ENCODE data around the gene UGT2A2.

UGT2A2 gene

DNA sequence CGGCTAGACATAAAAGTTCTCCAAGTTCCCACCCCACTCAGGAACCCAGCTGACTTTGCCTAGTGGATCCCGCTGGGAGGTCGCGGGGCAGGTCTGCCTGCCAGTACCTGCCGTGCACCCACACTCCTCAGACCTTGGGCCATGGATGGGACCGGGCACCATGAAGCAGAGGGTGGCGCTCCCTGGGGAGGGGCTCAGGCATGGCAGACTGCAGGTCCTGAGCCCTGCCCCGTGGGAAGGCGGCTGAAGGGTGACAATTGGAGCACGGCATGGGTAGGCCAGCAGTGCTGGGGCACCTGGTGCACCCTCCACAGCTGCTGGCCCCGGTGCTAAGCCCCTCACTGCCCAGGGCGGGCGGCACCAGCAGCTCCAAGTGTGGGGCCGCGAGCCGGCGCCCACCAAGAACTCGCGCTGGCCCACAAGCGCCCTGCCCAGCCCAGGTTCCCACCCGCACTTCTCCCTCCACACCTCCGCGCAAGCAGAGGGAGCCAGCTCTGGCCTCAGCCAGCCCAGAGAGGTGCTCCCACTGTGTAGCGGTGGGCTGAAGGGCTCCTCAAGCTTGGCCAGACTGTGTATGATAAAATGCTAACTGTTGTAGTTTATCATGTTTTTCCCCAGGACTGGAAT lies 63.1 kb downstream of the UGT2A2 start:
- no peak for DNase-seq (ENCODE audit: low read depth, low spot score)

DNA sequence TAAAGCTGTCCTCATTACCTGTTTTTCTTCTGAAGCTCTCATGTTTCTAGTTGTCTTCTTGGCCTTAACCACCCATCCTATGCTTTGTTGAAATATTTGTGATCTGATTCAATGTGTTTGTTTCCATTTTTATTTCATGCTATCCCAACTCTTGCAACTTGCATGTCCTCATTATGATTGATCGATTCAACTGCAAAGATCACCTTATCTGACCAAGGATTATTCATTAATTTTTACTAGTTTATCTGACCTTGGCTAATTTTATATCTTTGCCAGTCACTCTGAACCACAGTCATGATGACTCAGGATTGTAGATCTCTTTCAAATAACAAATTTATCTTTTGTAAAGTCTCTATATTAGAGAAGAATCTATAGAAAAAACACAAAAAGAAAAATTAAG lies 70.7 kb downstream of the UGT2A2 start:
- DNase-seq (ENCODE audit: low read depth, low spot score) = no peak

DNA sequence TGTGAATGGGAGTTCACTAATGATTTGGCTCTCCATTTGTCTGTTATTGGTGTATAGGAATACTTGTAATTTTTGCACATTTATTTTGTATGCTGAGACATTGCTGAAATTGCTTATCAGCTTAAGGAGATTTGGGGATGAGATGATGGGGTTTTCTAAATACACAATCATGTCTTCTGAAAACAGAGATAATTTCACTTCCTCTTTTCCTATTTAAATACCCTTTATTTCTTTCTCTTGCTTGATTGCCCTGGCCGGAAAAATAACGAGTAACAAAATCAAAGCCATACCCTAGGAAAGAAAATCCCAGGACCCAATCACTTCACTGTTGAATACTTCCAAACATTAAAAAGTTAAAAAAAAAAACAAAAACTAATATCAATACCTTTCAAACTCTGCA lies 76.0 kb downstream of the UGT2A2 start:
- DNase-seq (ENCODE audit: low read depth, low spot score) = no peak

DNA sequence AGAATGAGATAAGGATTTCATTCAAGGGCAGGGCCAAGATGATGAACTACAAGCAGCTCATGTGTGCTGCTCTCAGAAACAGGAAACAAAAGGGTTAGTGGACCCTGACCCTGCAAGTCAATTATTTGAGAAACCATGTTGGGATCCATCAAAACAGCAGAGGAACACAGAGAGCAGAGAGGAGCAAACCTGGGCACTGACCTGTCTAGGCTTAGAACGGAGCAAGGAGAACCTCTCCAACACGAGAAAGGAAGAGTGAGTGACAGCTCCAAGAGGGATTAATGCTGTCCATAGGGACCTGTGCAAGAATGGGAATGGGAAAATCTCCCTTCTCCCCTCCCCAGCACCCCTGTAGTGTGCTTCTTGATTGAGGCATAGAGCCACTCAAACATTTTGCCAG lies 89.8 kb downstream of the UGT2A2 start:
- DNase-seq (ENCODE audit: low read depth, low spot score) = no peak

DNA sequence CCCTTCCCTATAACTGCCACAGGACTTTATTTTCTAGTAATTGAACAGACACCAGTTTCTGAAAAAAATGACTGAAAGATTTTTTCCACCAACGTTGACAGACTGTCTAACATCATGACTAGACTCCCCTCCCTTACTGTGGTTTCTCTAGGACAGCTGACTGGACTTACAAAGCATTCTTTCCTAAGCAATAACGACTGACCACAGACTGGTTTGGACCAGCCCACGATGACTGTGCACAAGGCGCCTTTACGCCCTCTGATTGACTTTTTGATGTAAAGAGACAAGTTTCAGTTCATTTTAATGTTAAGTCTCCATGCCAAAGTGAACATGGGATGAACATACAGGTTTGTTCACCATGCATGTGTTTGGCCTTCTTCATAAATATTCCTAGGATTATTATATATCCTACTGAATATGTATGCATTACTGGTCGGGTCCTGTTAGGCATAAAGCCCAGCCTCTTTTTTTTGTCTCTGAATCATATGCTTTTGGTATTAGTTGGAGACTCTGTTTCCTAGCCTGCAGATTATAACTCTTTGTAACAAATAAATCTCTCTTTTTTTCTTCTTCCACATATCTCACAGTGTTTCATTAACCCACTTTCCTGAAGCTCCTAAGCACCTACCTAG lies 93.2 kb downstream of the UGT2A2 start:
- DNase-seq (ENCODE audit: low read depth, low spot score) = no peak

Data from activated naive CD8-positive, alpha-beta T cell treated with anti-CD3 and anti-CD28 coated beads, Interleukin-2, amount 50 U/mL, for 16 hours (primary cell).